H1 (cell line): ENCODE measurements around the gene PACS1. TPM values are rescaled to one million over a fixed set of nuclear protein-coding genes. Genes with fewer than 3 reads are reported as not detected.

Experiments
- CTCF ChIA-PET: fragments of 300-600 bp; sonication (Branson Sonifier 250); formaldehyde crosslinking; loops from one replicate; lab custom pipeline; 2021; ENCODE audit not compliant: partially characterized antibody; lab: Charles Lee
- POLR2A ChIA-PET: fragments of 300-600 bp; sonication (Branson Sonifier 250); formaldehyde crosslinking; loops from one replicate; lab custom pipeline; 2021; ENCODE audit warnings: inconsistent platforms; ENCODE audit not compliant: partially characterized antibody; lab: Charles Lee
- DNase-seq, 2 experiments: peaks; one replicate each; pipeline versions ENCODE4 v3.0.0 to v3.0.0-alpha.2; 2010 to 2022; ENCODE audit warnings: low spot score in 2 of 2, low read depth in 1 of 2, mixed read lengths in 1 of 2
- FAIRE-seq: peaks from 2 replicates; lab custom pipeline; 2011; peaks lifted over from hg19 to GRCh38; lab: Jason Lieb, UNC
- H2AFZ ChIP-seq: 2 replicates; pipeline ENCODE4 v1.8.1; 2012; ENCODE audit warnings: low read length, inconsistent platforms
- H2AK5ac ChIP-seq: 2 replicates; pipeline ENCODE4 v1.6.1; 2013; ENCODE audit warnings: low read depth, low read length
- H2BK120ac ChIP-seq: replicated peaks from 2 replicates; pipeline ENCODE3; 2013; ENCODE audit warnings: low read depth, low read length, inconsistent platforms
- H2BK12ac ChIP-seq: 2 replicates; pipeline ENCODE4 v1.6.1; 2013; ENCODE audit warnings: low read depth, low read length
- H2BK15ac ChIP-seq: 2 replicates; pipeline ENCODE4 v1.6.1; 2013; ENCODE audit warnings: low read length
- H2BK20ac ChIP-seq: 2 replicates; pipeline ENCODE4 v1.6.1; 2013; ENCODE audit warnings: low read length
- H2BK5ac ChIP-seq: 2 replicates; pipeline ENCODE4 v1.6.1; 2013; ENCODE audit warnings: low read depth, low read length
- H3K14ac ChIP-seq: 2 replicates; pipeline ENCODE4 v1.6.1; 2013; ENCODE audit warnings: inconsistent platforms; ENCODE audit not compliant: insufficient read length
- H3K18ac ChIP-seq: 2 replicates; pipeline ENCODE4 v1.6.1; 2013; ENCODE audit warnings: low read length; ENCODE audit errors: extremely low read depth
- H3K23ac ChIP-seq: 2 replicates; pipeline ENCODE4 v1.6.1; 2013; ENCODE audit warnings: inconsistent platforms; ENCODE audit not compliant: insufficient read length
- H3K23me2 ChIP-seq: 2 replicates; pipeline ENCODE4 v1.6.1; 2013; ENCODE audit warnings: low read depth, low read length
- H3K27ac ChIP-seq: 2 replicates; pipeline ENCODE4 v1.6.1; 2011; ENCODE audit warnings: low read depth, low read length, inconsistent platforms
- H3K27me3 ChIP-seq, 4 experiments: replicated peaks in 1 of 4; 1 replicate in 1 of 4; 2 replicates in 3 of 4; pipeline versions ENCODE4 v1.6.1 to v1.8.1; 2011 to 2013; ENCODE audit warnings: low read length in 3 of 4, mild to moderate bottlenecking in 3 of 4, inconsistent platforms in 2 of 4, mixed read lengths in 2 of 4, moderate library complexity in 1 of 4; ENCODE audit not compliant: control insufficient read depth in 3 of 4, insufficient read depth in 3 of 4; ENCODE audit errors: extremely low read depth in 1 of 4
- H3K36me3 ChIP-seq, 4 experiments: 2 replicates each; pipeline versions ENCODE4 v1.6.1 to v1.8.1; 2011 to 2013; ENCODE audit warnings: mild to moderate bottlenecking in 4 of 4, low read length in 3 of 4, moderate library complexity in 2 of 4, control low read depth in 1 of 4, inconsistent platforms in 1 of 4; ENCODE audit not compliant: insufficient read depth in 4 of 4, control insufficient read depth in 2 of 4
- H3K4ac ChIP-seq: replicated peaks from 2 replicates; pipeline ENCODE3; 2013; ENCODE audit warnings: low read length, low read depth, mixed read lengths, inconsistent platforms; ENCODE audit not compliant: insufficient read length
- H3K4me1 ChIP-seq, 4 experiments: replicated peaks in 1 of 4; 1 replicate in 1 of 4; 2 replicates in 3 of 4; pipeline versions ENCODE4 v1.6.1 to v1.8.1; 2011 to 2013; ENCODE audit warnings: low read length in 3 of 4, inconsistent platforms in 2 of 4, mixed read lengths in 1 of 4; ENCODE audit not compliant: insufficient read depth in 4 of 4, control insufficient read depth in 3 of 4
- H3K4me2 ChIP-seq, 2 experiments: 2 replicates each; pipeline versions ENCODE4 v1.6.1 to v1.8.1; 2011 to 2013; ENCODE audit warnings: low read depth in 2 of 2, low read length in 2 of 2, control low read depth in 1 of 2, inconsistent platforms in 1 of 2, mild to moderate bottlenecking in 1 of 2; ENCODE audit not compliant: insufficient read depth in 1 of 2
- H3K4me3 ChIP-seq, 4 experiments: fragments of 200-600, 300-600 bp in 1 of 4; sonication (generic), shearing (Covaris generic), sonication (Bioruptor Twin) in 1 of 4; 2 replicates each; pipeline versions ENCODE4 v1.5.1 to v1.8.1; 2011 to 2016; ENCODE audit warnings: low read length in 4 of 4, low read depth in 3 of 4, control low read depth in 2 of 4, inconsistent platforms in 2 of 4, mild to moderate bottlenecking in 2 of 4, mixed read lengths in 1 of 4, moderate library complexity in 1 of 4; ENCODE audit not compliant: insufficient read depth in 2 of 4; ENCODE audit errors: extremely low read depth in 1 of 4
- H3K56ac ChIP-seq: replicated peaks from 2 replicates; pipeline ENCODE3; 2013; ENCODE audit warnings: low read depth, mild to moderate bottlenecking, mixed read lengths, low read length, inconsistent platforms; ENCODE audit not compliant: insufficient read length
- H3K79me1 ChIP-seq: 2 replicates; pipeline ENCODE4 v1.6.1; 2013; ENCODE audit warnings: low read depth, low read length, control low read depth
- H3K79me2 ChIP-seq, 2 experiments: 2 replicates each; pipeline versions ENCODE4 v1.6.1 to v1.8.1; 2012 to 2013; ENCODE audit warnings: low read length in 2 of 2, mild to moderate bottlenecking in 2 of 2, inconsistent platforms in 1 of 2; ENCODE audit not compliant: insufficient read depth in 2 of 2, control insufficient read depth in 1 of 2
- H3K9ac ChIP-seq, 4 experiments: replicated peaks in 1 of 4; 1 replicate in 1 of 4; 2 replicates in 3 of 4; pipeline versions ENCODE4 v1.6.1 to v1.8.1; 2011 to 2013; ENCODE audit warnings: low read depth in 3 of 4, low read length in 3 of 4, control low read depth in 2 of 4, mild to moderate bottlenecking in 2 of 4, moderate library complexity in 2 of 4, inconsistent platforms in 1 of 4; ENCODE audit errors: extremely low read depth in 1 of 4
- H3K9me3 ChIP-seq, 2 experiments: 2 replicates each; pipeline versions ENCODE4 v1.6.1 to v1.8.1; 2012 to 2013; ENCODE audit warnings: mild to moderate bottlenecking in 2 of 2, moderate library complexity in 2 of 2, control low read depth in 1 of 2, inconsistent platforms in 1 of 2, low read depth in 1 of 2, low read length in 1 of 2, mixed read lengths in 1 of 2; ENCODE audit not compliant: insufficient read depth in 2 of 2
- H4K20me1 ChIP-seq, 2 experiments: replicated peaks in 1 of 2; 2 replicates each; pipeline versions ENCODE3 to v1.8.1; 2011 to 2013; ENCODE audit warnings: inconsistent platforms in 2 of 2, low read length in 2 of 2, mild to moderate bottlenecking in 1 of 2; ENCODE audit not compliant: insufficient read depth in 2 of 2, control insufficient read depth in 1 of 2
- H4K5ac ChIP-seq: 2 replicates; pipeline ENCODE4 v1.6.1; 2013; ENCODE audit warnings: low read length, low read depth, mixed read lengths, inconsistent platforms; ENCODE audit not compliant: insufficient read length
- H4K8ac ChIP-seq: 2 replicates; pipeline ENCODE4 v1.8.0; 2013; ENCODE audit warnings: mild to moderate bottlenecking, moderate library complexity, low read length, inconsistent platforms; ENCODE audit not compliant: insufficient read depth; ENCODE audit errors: extremely low read depth
- H4K91ac ChIP-seq: replicated peaks from 2 replicates; pipeline ENCODE3; 2013; ENCODE audit warnings: low read length, mixed read lengths, inconsistent platforms; ENCODE audit not compliant: insufficient read length
- CBX5 ChIP-seq: fragments of 300-800, 300-1000 bp; sonication (generic); IDR thresholded peaks from 2 replicates; pipeline ENCODE4 v1.7.1; 2016; ENCODE audit warnings: antibody characterized with exemption, low read length, low read depth
- CBX8 ChIP-seq: fragments of 300-800, 300-1000 bp; sonication (generic); IDR thresholded peaks from 2 replicates; pipeline ENCODE4 v1.7.1; 2016; ENCODE audit warnings: low read depth, low read length, borderline replicate concordance
- CEBPB ChIP-seq: IDR thresholded peaks from 2 replicates; pipeline ENCODE4 v1.6.1; 2012; ENCODE audit warnings: low read depth, low read length
- GTF2F1 ChIP-seq: IDR thresholded peaks from 2 replicates; pipeline ENCODE4 v1.6.1; 2012; ENCODE audit warnings: low read depth, low read length, improper control_type of control experiment, borderline replicate concordance
- HDAC6 ChIP-seq: IDR thresholded peaks from one replicate; pipeline ENCODE4 v1.7.1; 2012; ENCODE audit warnings: low read depth, mild to moderate bottlenecking, inconsistent platforms, low read length, moderate library complexity
- JUN ChIP-seq: IDR thresholded peaks from 2 replicates; pipeline ENCODE4 v1.6.1; 2011; ENCODE audit warnings: low read depth, mild to moderate bottlenecking, improper control_type of control experiment, low read length
- JUND ChIP-seq: IDR thresholded peaks from 2 replicates; pipeline ENCODE4 v1.6.1; 2011; ENCODE audit warnings: mild to moderate bottlenecking, improper control_type of control experiment, low read length
- NANOG ChIP-seq: IDR thresholded peaks from 2 replicates; pipeline ENCODE4 v1.6.1; 2011; ENCODE audit warnings: low read length, low read depth, mild to moderate bottlenecking, inconsistent platforms; ENCODE audit not compliant: insufficient read depth, poor library complexity, severe bottlenecking
- POLR2A ChIP-seq, 2 experiments: IDR thresholded peaks; 1 replicate in 1 of 2; 2 replicates in 1 of 2; pipeline ENCODE4 v1.6.1; 2011; ENCODE audit warnings: low read depth in 2 of 2, low read length in 2 of 2, mild to moderate bottlenecking in 2 of 2; ENCODE audit errors: control extremely low read depth in 1 of 2
- RAD21 ChIP-seq, 2 experiments: IDR thresholded peaks in 1 of 2; conservative IDR thresholded peaks in 1 of 2; 2 replicates each; pipeline ENCODE4 v1.6.1; 2011; ENCODE audit warnings: low read depth in 2 of 2, low read length in 2 of 2, improper control_type of control experiment in 1 of 2, inconsistent platforms in 1 of 2, mild to moderate bottlenecking in 1 of 2, moderate library complexity in 1 of 2
- TAF1 ChIP-seq: IDR thresholded peaks from 2 replicates; pipeline ENCODE4 v1.6.1; 2011; ENCODE audit warnings: mild to moderate bottlenecking, low read depth, low read length
- WGBS, 2 experiments: shearing (Covaris generic) in 1 of 2; methylation state at CpG; one replicate each; pipeline versions ENCODE4 v1.1.6 to v1.1.7; 2013 to 2015; ENCODE audit warnings: low lambda C conversion rate in 2 of 2, mixed read lengths in 2 of 2, inconsistent platforms in 1 of 2, low coverage in 1 of 2, missing lambda C conversion rate in 1 of 2; ENCODE audit not compliant: insufficient replicate concordance in 2 of 2, insufficient coverage in 1 of 2, insufficient read length in 1 of 2; ENCODE audit errors: extremely low coverage in 1 of 2, missing lambda C conversion rate in 1 of 2; 5-methylcytosine and 5-hydroxymethylcytosine counted together
- polyA plus RNA-seq, 7 experiments: library from polyadenylated mRNA; depleted of rRNA in 3 of 7; stranded (reverse) in 5 of 7; unstranded in 2 of 7; fragments of >200 nt in 5 of 7; fragments of 200-250 nt in 2 of 7; gene quantifications; 1 replicate in 5 of 7; 2 replicates in 1 of 7; 4 replicates in 1 of 7; pipeline versions ENCODE4 v1.2.1 to v1.2.3, GENCODE V29; 2011 to 2013; ENCODE audit warnings: missing spikeins in 2 of 7, mixed read lengths in 2 of 7
- total RNA-seq: library from RNA; stranded (reverse); fragmentation: NEBNext Ultra II Directional; extraction: Animal tissue kit (Norgen Biotek cat#: 25700); gene quantifications from 2 replicates; pipeline ENCODE4 v1.2.1, GENCODE V29; 2021
- TF ChIP-seq, protein P1 (sequence below): IDR thresholded peaks from 2 replicates; pipeline ENCODE4 v1.6.1; 2012; ENCODE audit warnings: low read length, inconsistent platforms

The PACS1 gene
- total and polyA plus RNA-seq, 2 of the 8 experiments (the other 6 are each of a cell fraction or from before 2014, with no cell fraction given): 11.5 to 36.0 TPM

DNA sequence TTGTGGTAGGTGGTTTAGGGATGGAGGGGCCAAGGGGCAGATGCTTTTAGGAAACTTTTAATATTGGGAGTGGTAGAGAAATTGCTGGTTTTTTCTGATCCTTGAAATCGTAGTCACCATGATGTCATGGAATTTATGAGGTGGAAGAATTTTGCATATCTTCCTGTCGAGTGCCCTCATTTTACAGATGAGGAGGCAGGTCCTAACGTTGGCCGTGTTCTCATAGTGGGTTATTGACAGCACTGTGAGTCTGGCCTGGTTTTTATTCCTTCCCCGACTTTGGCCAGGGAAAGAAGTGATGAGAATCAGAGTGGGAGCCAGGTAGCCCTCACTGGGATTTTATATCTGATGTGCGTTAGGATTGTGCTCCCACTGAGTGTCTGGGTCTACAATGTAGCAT lies 8.8 kb upstream of the PACS1 start:
- H2BK20ac ChIP-seq: no peak overlapping the region
- no peaks in the 10 kb centered on the region for H3K27me3 ChIP-seq
- H3K56ac ChIP-seq: no peak overlapping the region
- H2BK5ac ChIP-seq: no peak overlapping the region
- no peak overlapping the region for H3K9ac ChIP-seq
- H4K20me1 ChIP-seq: peaks cover 0 to 7% of the 10 kb centered on the region in 2 experiments
- no peaks in the 10 kb centered on the region for H3K23me2 ChIP-seq
- H4K91ac ChIP-seq: no peak overlapping the region
- H3K79me1 ChIP-seq: no peaks in the 10 kb centered on the region
- no peak overlapping the region for H2AK5ac ChIP-seq
- no peak overlapping the region for H3K14ac ChIP-seq
- FAIRE-seq (no peak), DNase-seq (no peak)
- no peaks in the 10 kb centered on the region for H3K4me1 ChIP-seq
- H3K4me2 ChIP-seq: no peak overlapping the region
- no peaks in the 10 kb centered on the region for H3K79me2 ChIP-seq
- 90% methylated on average over 6 of the region's 6 CpGs; no CpG with 5 or more reads in 1 of the 2 experiments for WGBS, 2 experiments
- H2BK15ac ChIP-seq: no peak overlapping the region
- H3K23ac ChIP-seq: no peak overlapping the region
- H3K4me3 ChIP-seq: no peak overlapping the region
- no peak overlapping the region for H3K27ac ChIP-seq
- H3K18ac ChIP-seq: no peak overlapping the region
- no peak overlapping the region for H2BK12ac ChIP-seq
- no peak overlapping the region for H2BK120ac ChIP-seq
- no peaks in the 10 kb centered on the region for H3K9me3 ChIP-seq
- ChIA-PET CTCF (interaction anchor here (8.8 kb wide), 1 partner anchor 6 kb away, joined by 144 read pairs; the partner anchor contains the start of genes GAL3ST3 and SF3B2), POLR2A (interaction anchor here (0.6 to 13.4 kb wide), 5 partner anchors 6 to 215 kb away, joined by 3 to 150 read pairs (median 4); partner anchors contain the start of genes PACS1 and SF3B2)
- no peak overlapping the region for H4K5ac ChIP-seq
- H3K36me3 ChIP-seq: peaks cover 56 to 94% (median 79%) of the 10 kb centered on the region in 4 experiments
- H2AFZ ChIP-seq: no peak overlapping the region
- no peak overlapping the region for H3K4ac ChIP-seq
- H4K8ac ChIP-seq: no peak overlapping the region
- TF ChIP-seq NANOG (no peak), JUN (no peak), HDAC6 (no peak), GTF2F1 (no peak), CEBPB (no peak), CBX5 (no peak), JUND (no peak), POLR2A (IDR thresholded peaks at IDR 0.05; ENCODE audit: control extremely low read depth in 1 of 2, low read depth in 2 of 2, low read length in 2 of 2) (no peak), RAD21 (IDR thresholded peaks at IDR 0.05 in 1 of 2, conservative IDR thresholded peaks at IDR 0.05 in 1 of 2; ENCODE audit: low read depth in 2 of 2, low read length in 2 of 2) (no peak), TAF1 (no peak), CBX8 (no peak)
- TF ChIP-seq, protein P1, sequence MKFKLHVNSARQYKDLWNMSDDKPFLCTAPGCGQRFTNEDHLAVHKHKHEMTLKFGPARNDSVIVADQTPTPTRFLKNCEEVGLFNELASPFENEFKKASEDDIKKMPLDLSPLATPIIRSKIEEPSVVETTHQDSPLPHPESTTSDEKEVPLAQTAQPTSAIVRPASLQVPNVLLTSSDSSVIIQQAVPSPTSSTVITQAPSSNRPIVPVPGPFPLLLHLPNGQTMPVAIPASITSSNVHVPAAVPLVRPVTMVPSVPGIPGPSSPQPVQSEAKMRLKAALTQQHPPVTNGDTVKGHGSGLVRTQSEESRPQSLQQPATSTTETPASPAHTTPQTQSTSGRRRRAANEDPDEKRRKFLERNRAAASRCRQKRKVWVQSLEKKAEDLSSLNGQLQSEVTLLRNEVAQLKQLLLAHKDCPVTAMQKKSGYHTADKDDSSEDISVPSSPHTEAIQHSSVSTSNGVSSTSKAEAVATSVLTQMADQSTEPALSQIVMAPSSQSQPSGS: no peak
